ENCODE data around the gene PTPRN2. TPM values are rescaled to one million over a fixed set of nuclear protein-coding genes. Genes with fewer than 3 reads are reported as not detected.

PTPRN2 gene
- polyA plus RNA-seq, 1 of the 3 experiments (the other 2 are of a cell fraction), result 4.0 TPM

DNA sequence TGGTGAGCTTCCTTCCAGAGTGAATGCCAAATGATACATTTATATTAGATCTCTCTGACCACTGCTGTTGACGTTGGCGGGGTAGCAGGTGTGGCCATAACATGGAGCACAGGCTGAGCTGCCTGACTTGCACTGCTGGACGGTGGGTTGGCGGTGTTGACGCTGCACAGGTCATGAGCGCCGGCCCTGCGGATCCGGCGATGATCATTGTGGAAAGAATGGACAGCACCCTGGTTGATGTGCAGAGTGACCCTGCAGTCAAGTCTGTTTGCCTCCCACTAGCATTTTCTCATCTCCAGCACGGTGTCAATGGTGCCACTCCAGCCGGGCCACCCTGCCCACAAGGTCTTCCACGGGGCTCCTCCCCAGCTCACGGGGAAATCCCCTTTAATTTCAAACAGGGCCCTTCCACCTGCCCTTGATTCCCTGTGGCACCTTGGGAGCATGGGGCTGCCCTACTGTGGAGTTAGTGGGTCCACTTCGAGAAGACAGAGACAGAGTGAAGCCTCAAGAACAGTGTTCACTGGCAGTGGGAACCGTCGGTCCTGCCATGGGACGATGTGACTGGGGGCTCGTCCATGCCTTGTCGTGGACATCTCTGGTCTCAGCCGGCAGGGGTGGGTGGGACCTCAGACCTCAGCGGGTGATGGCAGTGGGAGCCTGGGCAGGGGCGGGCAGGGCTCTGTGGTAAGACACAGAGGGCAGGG is 613.5 kb downstream of the PTPRN2 start:
- Histone ChIP-seq H4K20me1 (ENCODE audit: insufficient read depth) (no peaks in the 10 kb centered on the region), H3K36me3 (replicated peaks in 1 of 2; ENCODE audit: control insufficient read depth in 1 of 2, insufficient read depth in 2 of 2, low read length in 1 of 2) (no peaks in the 10 kb centered on the region), H3K9me3 (peaks cover 4% of the 10 kb centered on the region; the same call in 1 of the 2 replicates), H3K79me2 (ENCODE audit: insufficient read depth) (no peaks in the 10 kb centered on the region), H3F3A (replicated peaks; ENCODE audit: insufficient read depth) (no peaks in the 10 kb centered on the region), H3K4me3 (ENCODE audit: low read depth in 2 of 2, low read length in 1 of 2) (no peak overlapping the region; a peak in 1 of 4 replicates), H3K4me2 (no peak overlapping the region), H3K9me2 (no peaks in the 10 kb centered on the region), H3K4me1 (ENCODE audit: control insufficient read depth in 1 of 2, insufficient read depth in 2 of 2, low read depth in 1 of 2, low read length in 1 of 2) (no peaks in the 10 kb centered on the region), H3K27ac (ENCODE audit: low read depth in 2 of 2, low read length in 1 of 2) (no peak overlapping the region), H2AFZ (ENCODE audit: low read depth) (no peak overlapping the region), H3K27me3 (ENCODE audit: insufficient read depth) (no peaks in the 10 kb centered on the region), H3K9ac (no peak overlapping the region)
- DNase-seq, result no peak
- ChIA-PET CTCF (no interaction called here), POLR2A (no interaction called here)
- 66% methylated on average over 23 of the region's 23 CpGs for WGBS (ENCODE audit: low lambda C conversion rate)
- TF ChIP-seq TCF12 (IDR thresholded peaks at IDR 0.05), result no peak
- TF ChIP-seq RAD21 (IDR thresholded peaks at IDR 0.05; ENCODE audit: low read length), result no peak
- TF ChIP-seq, protein P1, sequence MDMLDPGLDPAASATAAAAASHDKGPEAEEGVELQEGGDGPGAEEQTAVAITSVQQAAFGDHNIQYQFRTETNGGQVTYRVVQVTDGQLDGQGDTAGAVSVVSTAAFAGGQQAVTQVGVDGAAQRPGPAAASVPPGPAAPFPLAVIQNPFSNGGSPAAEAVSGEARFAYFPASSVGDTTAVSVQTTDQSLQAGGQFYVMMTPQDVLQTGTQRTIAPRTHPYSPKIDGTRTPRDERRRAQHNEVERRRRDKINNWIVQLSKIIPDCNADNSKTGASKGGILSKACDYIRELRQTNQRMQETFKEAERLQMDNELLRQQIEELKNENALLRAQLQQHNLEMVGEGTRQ (IDR thresholded peaks at IDR 0.05; ENCODE audit: borderline replicate concordance, low read depth, low read length), result no peak
- no peak for TF ChIP-seq TAF1 (IDR thresholded peaks at IDR 0.05; ENCODE audit: borderline replicate concordance, low read depth, low read length)

DNA sequence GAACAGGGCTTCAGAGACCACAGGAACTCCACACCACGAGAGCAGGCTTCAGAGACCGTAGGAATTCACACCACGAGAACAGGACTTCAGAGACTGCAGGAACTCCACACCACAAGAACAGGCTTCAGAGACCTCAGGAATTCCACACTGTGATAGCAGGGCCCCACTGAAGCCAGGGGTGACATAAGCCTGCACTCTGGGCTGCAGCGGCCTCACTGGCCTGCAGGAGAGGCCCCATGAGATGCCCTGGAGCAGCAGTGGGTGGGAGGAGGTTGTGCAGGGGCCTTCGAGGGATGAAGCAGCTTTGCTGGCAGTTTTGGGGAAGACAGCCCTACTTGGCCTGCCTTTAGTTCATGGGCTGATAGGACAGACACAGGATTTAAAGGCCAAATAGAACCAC is 614.7 kb downstream of the PTPRN2 start:
- Histone ChIP-seq H3K27ac (ENCODE audit: low read depth in 2 of 2, low read length in 1 of 2) (no peak overlapping the region), H3K4me1 (ENCODE audit: control insufficient read depth in 1 of 2, insufficient read depth in 2 of 2, low read depth in 1 of 2, low read length in 1 of 2) (no peaks in the 10 kb centered on the region), H4K20me1 (ENCODE audit: insufficient read depth) (no peaks in the 10 kb centered on the region), H3K27me3 (ENCODE audit: insufficient read depth) (no peaks in the 10 kb centered on the region), H3K4me3 (ENCODE audit: low read depth in 2 of 2, low read length in 1 of 2) (no peak overlapping the region), H3F3A (replicated peaks; ENCODE audit: insufficient read depth) (no peaks in the 10 kb centered on the region), H3K79me2 (ENCODE audit: insufficient read depth) (no peaks in the 10 kb centered on the region), H2AFZ (ENCODE audit: low read depth) (no peak overlapping the region), H3K9ac (no peak overlapping the region), H3K36me3 (replicated peaks in 1 of 2; ENCODE audit: control insufficient read depth in 1 of 2, insufficient read depth in 2 of 2, low read length in 1 of 2) (no peaks in the 10 kb centered on the region), H3K9me2 (no peaks in the 10 kb centered on the region), H3K4me2 (no peak overlapping the region), H3K9me3 (peaks cover 9% of the 10 kb centered on the region; the same call in 1 of the 2 replicates)
- WGBS (ENCODE audit: low lambda C conversion rate), result 21% methylated on average over 5 of the region's 5 CpGs
- CTCF ChIA-PET, result no interaction called here
- no peak for DNase-seq
- POLR2A ChIA-PET, result no interaction called here
- TF ChIP-seq EP300 (IDR thresholded peaks at IDR 0.05; ENCODE audit: borderline replicate concordance in 1 of 2, low read depth in 1 of 2, low read length in 1 of 2) (no peak), SMC3 (IDR thresholded peaks at IDR 0.05; ENCODE audit: low read depth, low read length) (no peak), TAF1 (IDR thresholded peaks at IDR 0.05; ENCODE audit: borderline replicate concordance, low read depth, low read length) (no peak), NFIC (IDR thresholded peaks at IDR 0.05; ENCODE audit: borderline replicate concordance) (no peak), RFX5 (IDR thresholded peaks at IDR 0.05; ENCODE audit: low read length) (no peak), JUND (IDR thresholded peaks at IDR 0.05) (no peak), GABPA (IDR thresholded peaks at IDR 0.05; ENCODE audit: low read depth) (no peak), RXRA (IDR thresholded peaks at IDR 0.05; ENCODE audit: borderline replicate concordance, low read depth) (no peak)
- TF ChIP-seq, protein P2, sequence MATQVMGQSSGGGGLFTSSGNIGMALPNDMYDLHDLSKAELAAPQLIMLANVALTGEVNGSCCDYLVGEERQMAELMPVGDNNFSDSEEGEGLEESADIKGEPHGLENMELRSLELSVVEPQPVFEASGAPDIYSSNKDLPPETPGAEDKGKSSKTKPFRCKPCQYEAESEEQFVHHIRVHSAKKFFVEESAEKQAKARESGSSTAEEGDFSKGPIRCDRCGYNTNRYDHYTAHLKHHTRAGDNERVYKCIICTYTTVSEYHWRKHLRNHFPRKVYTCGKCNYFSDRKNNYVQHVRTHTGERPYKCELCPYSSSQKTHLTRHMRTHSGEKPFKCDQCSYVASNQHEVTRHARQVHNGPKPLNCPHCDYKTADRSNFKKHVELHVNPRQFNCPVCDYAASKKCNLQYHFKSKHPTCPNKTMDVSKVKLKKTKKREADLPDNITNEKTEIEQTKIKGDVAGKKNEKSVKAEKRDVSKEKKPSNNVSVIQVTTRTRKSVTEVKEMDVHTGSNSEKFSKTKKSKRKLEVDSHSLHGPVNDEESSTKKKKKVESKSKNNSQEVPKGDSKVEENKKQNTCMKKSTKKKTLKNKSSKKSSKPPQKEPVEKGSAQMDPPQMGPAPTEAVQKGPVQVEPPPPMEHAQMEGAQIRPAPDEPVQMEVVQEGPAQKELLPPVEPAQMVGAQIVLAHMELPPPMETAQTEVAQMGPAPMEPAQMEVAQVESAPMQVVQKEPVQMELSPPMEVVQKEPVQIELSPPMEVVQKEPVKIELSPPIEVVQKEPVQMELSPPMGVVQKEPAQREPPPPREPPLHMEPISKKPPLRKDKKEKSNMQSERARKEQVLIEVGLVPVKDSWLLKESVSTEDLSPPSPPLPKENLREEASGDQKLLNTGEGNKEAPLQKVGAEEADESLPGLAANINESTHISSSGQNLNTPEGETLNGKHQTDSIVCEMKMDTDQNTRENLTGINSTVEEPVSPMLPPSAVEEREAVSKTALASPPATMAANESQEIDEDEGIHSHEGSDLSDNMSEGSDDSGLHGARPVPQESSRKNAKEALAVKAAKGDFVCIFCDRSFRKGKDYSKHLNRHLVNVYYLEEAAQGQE (IDR thresholded peaks at IDR 0.05; ENCODE audit: low read depth, low read length), result no peak
- TF ChIP-seq, protein P3, sequence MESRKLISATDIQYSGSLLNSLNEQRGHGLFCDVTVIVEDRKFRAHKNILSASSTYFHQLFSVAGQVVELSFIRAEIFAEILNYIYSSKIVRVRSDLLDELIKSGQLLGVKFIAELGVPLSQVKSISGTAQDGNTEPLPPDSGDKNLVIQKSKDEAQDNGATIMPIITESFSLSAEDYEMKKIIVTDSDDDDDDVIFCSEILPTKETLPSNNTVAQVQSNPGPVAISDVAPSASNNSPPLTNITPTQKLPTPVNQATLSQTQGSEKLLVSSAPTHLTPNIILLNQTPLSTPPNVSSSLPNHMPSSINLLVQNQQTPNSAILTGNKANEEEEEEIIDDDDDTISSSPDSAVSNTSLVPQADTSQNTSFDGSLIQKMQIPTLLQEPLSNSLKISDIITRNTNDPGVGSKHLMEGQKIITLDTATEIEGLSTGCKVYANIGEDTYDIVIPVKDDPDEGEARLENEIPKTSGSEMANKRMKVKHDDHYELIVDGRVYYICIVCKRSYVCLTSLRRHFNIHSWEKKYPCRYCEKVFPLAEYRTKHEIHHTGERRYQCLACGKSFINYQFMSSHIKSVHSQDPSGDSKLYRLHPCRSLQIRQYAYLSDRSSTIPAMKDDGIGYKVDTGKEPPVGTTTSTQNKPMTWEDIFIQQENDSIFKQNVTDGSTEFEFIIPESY (IDR thresholded peaks at IDR 0.05; ENCODE audit: borderline replicate concordance, low read depth), result no peak
- TF ChIP-seq, protein P4, sequence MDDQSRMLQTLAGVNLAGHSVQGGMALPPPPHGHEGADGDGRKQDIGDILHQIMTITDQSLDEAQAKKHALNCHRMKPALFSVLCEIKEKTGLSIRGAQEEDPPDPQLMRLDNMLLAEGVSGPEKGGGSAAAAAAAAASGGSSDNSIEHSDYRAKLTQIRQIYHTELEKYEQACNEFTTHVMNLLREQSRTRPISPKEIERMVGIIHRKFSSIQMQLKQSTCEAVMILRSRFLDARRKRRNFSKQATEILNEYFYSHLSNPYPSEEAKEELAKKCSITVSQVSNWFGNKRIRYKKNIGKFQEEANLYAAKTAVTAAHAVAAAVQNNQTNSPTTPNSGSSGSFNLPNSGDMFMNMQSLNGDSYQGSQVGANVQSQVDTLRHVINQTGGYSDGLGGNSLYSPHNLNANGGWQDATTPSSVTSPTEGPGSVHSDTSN (IDR thresholded peaks at IDR 0.05), result no peak
- TF ChIP-seq, protein P5, sequence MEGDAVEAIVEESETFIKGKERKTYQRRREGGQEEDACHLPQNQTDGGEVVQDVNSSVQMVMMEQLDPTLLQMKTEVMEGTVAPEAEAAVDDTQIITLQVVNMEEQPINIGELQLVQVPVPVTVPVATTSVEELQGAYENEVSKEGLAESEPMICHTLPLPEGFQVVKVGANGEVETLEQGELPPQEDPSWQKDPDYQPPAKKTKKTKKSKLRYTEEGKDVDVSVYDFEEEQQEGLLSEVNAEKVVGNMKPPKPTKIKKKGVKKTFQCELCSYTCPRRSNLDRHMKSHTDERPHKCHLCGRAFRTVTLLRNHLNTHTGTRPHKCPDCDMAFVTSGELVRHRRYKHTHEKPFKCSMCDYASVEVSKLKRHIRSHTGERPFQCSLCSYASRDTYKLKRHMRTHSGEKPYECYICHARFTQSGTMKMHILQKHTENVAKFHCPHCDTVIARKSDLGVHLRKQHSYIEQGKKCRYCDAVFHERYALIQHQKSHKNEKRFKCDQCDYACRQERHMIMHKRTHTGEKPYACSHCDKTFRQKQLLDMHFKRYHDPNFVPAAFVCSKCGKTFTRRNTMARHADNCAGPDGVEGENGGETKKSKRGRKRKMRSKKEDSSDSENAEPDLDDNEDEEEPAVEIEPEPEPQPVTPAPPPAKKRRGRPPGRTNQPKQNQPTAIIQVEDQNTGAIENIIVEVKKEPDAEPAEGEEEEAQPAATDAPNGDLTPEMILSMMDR (IDR thresholded peaks at IDR 0.05), result no peak
- TF ChIP-seq, protein P6, sequence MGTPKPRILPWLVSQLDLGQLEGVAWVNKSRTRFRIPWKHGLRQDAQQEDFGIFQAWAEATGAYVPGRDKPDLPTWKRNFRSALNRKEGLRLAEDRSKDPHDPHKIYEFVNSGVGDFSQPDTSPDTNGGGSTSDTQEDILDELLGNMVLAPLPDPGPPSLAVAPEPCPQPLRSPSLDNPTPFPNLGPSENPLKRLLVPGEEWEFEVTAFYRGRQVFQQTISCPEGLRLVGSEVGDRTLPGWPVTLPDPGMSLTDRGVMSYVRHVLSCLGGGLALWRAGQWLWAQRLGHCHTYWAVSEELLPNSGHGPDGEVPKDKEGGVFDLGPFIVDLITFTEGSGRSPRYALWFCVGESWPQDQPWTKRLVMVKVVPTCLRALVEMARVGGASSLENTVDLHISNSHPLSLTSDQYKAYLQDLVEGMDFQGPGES (IDR thresholded peaks at IDR 0.05; ENCODE audit: low read depth, low read length), result no peak
